ENCODE data around the gene RAPGEF4. TPM values are rescaled to one million over a fixed set of nuclear protein-coding genes. Genes with fewer than 3 reads are reported as not detected.

RAPGEF4 gene
- total and polyA plus RNA-seq, 11 donors: 1.3 to 21.2 (median 10.5) TPM

DNA sequence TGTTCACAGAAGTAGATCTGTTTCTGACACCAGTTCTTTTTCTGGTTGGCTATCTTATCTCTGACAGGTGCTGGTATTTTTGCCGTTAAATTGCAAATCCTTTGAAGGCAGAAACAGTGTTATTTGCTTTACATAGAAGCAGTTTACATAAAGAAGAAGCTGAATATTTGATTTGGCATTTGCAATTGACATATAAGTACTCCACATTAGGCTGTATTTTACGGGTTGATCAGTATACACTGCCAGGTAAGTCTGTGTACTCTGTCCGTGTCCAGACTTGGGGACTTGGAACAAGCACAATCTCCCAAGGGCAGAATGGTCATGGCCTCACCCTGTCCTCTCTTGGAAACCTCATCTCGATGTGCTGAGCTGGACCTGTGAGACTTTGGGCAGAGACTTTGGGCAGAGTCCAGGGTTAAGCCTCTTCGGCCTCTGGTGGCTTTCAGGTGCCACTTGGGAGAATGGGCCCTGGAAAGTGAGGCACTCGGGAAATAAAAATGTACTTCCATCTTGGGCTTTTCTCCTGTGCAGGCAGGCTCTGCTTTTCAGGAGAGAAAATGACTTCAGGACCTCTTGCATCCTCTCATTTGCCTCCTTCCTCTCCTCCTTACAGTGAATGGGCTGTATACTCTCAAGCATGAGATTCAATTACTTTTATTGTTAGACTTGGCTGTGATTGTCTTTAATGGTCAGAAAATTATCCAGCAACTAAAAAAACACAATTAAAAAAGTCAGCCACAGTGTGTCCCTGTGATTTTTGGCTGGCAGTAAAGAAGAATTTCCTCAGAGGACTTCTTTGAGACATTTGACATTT lies 108.5 kb downstream of the RAPGEF4 start:
- peak in 3 of 4 donors; percentile 37 to 58 (median 54) for ATAC-seq
- H3K4me1 ChIP-seq: peaks cover 0 to 34% (median 16%) of the 10 kb centered on the region in 12 donors
- TF ChIP-seq, protein P1, sequence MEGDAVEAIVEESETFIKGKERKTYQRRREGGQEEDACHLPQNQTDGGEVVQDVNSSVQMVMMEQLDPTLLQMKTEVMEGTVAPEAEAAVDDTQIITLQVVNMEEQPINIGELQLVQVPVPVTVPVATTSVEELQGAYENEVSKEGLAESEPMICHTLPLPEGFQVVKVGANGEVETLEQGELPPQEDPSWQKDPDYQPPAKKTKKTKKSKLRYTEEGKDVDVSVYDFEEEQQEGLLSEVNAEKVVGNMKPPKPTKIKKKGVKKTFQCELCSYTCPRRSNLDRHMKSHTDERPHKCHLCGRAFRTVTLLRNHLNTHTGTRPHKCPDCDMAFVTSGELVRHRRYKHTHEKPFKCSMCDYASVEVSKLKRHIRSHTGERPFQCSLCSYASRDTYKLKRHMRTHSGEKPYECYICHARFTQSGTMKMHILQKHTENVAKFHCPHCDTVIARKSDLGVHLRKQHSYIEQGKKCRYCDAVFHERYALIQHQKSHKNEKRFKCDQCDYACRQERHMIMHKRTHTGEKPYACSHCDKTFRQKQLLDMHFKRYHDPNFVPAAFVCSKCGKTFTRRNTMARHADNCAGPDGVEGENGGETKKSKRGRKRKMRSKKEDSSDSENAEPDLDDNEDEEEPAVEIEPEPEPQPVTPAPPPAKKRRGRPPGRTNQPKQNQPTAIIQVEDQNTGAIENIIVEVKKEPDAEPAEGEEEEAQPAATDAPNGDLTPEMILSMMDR (IDR thresholded peaks at IDR 0.05): no peak
- TF ChIP-seq POLR2A (IDR thresholded peaks at IDR 0.05): no peak
- no peaks in the 10 kb centered on the region for H3K36me3 ChIP-seq
- intact Hi-C loops (cut with DNase I): no loop called here
- H3K4me3 ChIP-seq: no peak overlapping the region
- 39 to 58% (median 44%) methylated on average over 5 to 6 of the region's 6 CpGs for whole genome bisulfite sequencing, 4 donors
- no peak for DNase-seq
- H3K9me3 ChIP-seq: no peaks in the 10 kb centered on the region
- H3K27me3 ChIP-seq: no peaks in the 10 kb centered on the region
- peak overlapping the region in 3 of 12 donors; percentile 19 to 48 (median 23) for H3K27ac ChIP-seq

DNA sequence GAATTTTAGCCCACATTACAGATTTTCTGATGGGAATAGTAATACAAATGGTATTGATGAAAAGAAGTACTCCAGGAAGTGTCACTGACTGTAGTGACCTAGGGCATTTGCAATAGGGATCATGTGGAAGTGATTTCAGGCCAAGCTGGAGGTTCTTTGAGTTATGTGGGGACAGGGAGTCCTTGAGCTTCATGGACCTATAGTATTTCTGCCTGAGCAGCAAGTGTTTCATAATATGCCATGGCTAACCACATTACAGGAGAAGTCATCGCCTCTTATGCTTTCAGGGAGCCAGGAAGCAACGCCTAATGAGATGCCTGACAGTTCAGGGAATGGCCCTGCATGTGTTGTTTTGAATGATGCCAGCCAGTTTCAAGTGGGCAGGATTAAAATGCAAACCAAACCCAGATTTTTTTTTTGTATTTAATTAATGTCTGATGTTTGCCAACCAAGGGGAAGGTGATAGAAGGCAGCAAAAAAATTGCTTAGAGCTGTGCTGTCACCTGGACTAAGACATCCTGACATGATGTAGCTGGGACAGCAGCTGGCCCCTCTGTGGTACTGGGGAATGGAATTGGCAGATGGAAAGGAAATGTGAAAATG lies 109.5 kb downstream of the RAPGEF4 start:
- DNase-seq: no peak
- no peaks in the 10 kb centered on the region for H3K36me3 ChIP-seq
- WGBS, 4 donors: 88 to 93% (median 91%) methylated on average over 2 of the region's 2 CpGs
- peaks cover 0 to 37% (median 16%) of the 10 kb centered on the region in 12 donors for H3K4me1 ChIP-seq
- no peak overlapping the region for H3K4me3 ChIP-seq
- TF ChIP-seq, protein P1 (IDR thresholded peaks at IDR 0.05): no peak
- no peak for TF ChIP-seq POLR2A (IDR thresholded peaks at IDR 0.05)
- no peaks in the 10 kb centered on the region for H3K9me3 ChIP-seq
- H3K27ac ChIP-seq: peak overlapping the region in 2 of 12 donors; percentile 12 to 19
- no peak for ATAC-seq
- intact Hi-C loops (cut with DNase I): no loop called here
- no peaks in the 10 kb centered on the region for H3K27me3 ChIP-seq

DNA sequence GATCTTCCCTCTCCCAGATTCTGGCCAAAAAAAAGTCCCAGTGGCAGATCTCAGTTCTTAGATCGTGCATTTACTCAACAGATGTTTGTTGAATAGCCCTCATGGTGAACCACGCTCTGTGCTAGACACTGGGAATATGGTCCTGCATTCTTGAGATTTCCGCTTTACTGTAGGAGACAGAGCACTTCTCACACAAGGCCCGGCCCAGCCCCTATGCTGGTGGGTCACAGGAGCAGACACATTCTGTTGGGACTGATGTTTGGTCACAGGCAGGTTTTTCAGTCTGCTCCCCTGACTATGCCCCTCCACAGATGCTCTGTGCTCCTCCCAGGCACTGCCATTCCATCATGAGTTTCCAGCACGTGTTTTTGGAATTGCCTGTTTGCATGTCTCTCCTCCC lies 110.9 kb downstream of the RAPGEF4 start:
- ATAC-seq (no peak), DNase-seq (no peak)
- H3K4me1 ChIP-seq: peaks cover 0 to 37% (median 16%) of the 10 kb centered on the region in 12 donors
- H3K9me3 ChIP-seq: peaks cover 0 to 11% (median 0%) of the 10 kb centered on the region in 12 donors
- H3K36me3 ChIP-seq: no peaks in the 10 kb centered on the region
- 85 to 95% (median 90%) methylated on average over 5 of the region's 5 CpGs for WGBS, 4 donors
- no peaks in the 10 kb centered on the region for H3K27me3 ChIP-seq
- TF ChIP-seq POLR2A (IDR thresholded peaks at IDR 0.05): no peak
- TF ChIP-seq, protein P1 (IDR thresholded peaks at IDR 0.05): no peak
- H3K27ac ChIP-seq: no peak overlapping the region
- no peak overlapping the region for H3K4me3 ChIP-seq
- intact Hi-C loops (cut with DNase I): no loop called here

DNA sequence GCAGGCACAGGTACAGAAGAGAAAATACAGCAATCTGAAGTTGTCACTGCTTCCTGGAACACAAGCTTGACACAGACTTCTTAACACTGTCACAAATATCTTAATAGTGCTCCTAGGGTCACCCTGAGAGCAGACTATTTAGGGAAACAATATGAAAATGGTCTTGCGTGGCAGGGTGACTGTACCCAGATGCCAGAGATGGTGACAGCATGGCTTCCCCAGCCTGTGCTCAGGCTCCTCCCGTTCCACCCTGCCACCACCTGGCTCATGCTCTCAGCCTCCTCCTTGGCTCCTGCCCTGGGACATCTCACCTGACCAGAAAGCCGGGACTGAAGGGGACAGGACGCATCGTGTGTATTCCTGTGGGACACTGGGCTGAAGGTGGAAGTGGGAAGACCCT lies 111.5 kb downstream of the RAPGEF4 start:
- Histone ChIP-seq H3K27ac (no peak overlapping the region), H3K9me3 (peaks cover 0 to 17% (median 4%) of the 10 kb centered on the region in 12 donors), H3K4me1 (peaks cover 0 to 37% (median 16%) of the 10 kb centered on the region in 12 donors), H3K27me3 (no peaks in the 10 kb centered on the region), H3K4me3 (no peak overlapping the region), H3K36me3 (no peaks in the 10 kb centered on the region)
- ATAC-seq (peak in 1 of 4 donors; percentile 23), DNase-seq (no peak)
- intact Hi-C loops (cut with DNase I): no loop called here
- TF ChIP-seq, protein P1 (IDR thresholded peaks at IDR 0.05): no peak
- no peak for TF ChIP-seq POLR2A (IDR thresholded peaks at IDR 0.05)
- 77 to 98% (median 88%) methylated on average over 5 of the region's 5 CpGs for WGBS, 4 donors
